Left lung (tissue), 10 donors: ENCODE measurements around the gene ADM2. TPM values are rescaled to one million over a fixed set of nuclear protein-coding genes. Genes with fewer than 3 reads are reported as not detected.
A peak's percentile ranks its signal among the peaks of the same experiment; 100 is the strongest.

Experiments
- ATAC-seq: fragments of 200-7000 bp; cut with Tn5 transposase; one replicate; pipeline ENCODE4 v1.9.1; 2020; ENCODE audit warnings: moderate library complexity
- DNase-seq, 4 donors: peaks; one replicate each; pipeline ENCODE4 v3.0.0-alpha.2; 2013 to 2020
- H3K27ac ChIP-seq, 2 donors: fragments of 200-600 bp; sonication (generic) in 1 of 2; one replicate each; pipeline versions ENCODE4 v1.5.0 to v1.8.0; 2020 to 2021
- H3K27me3 ChIP-seq, 2 donors: fragments of 200-600 bp; sonication (generic) in 1 of 2; one replicate each; pipeline versions ENCODE4 v1.5.0 to v1.8.0; 2020 to 2021
- H3K36me3 ChIP-seq, 2 donors: fragments of 200-600 bp; sonication (generic) in 1 of 2; one replicate each; pipeline versions ENCODE4 v1.5.0 to v1.8.0; 2020 to 2021
- H3K4me1 ChIP-seq, 2 donors: fragments of 200-600 bp; one replicate each; pipeline ENCODE4 v1.8.0; 2021
- H3K4me3 ChIP-seq, 2 donors: fragments of 200-600 bp; sonication (generic) in 1 of 2; one replicate each; pipeline versions ENCODE4 v1.5.0 to v1.8.0; 2020 to 2021; ENCODE audit warnings: mild to moderate bottlenecking in 1 of 2
- H3K9me3 ChIP-seq, 2 donors: fragments of 200-600 bp; sonication (generic) in 1 of 2; one replicate each; pipeline versions ENCODE4 v1.5.0 to v1.8.0; 2020 to 2021
- CTCF ChIP-seq, 2 donors: fragments of 200-600 bp; sonication (generic) in 1 of 2; IDR thresholded peaks; one replicate each; pipeline versions ENCODE4 v1.5.0 to v1.8.0; 2021; ENCODE audit warnings: antibody characterized with exemption in 2 of 2
- intact Hi-C, 2 donors: fragments of 100-400 bp; cut with DNase I; formaldehyde crosslinking; loops; one replicate each; pipeline versions ENCODE4 v1.11.2 to v1.14.2; 2022
- polyA plus RNA-seq, 6 donors: library from polyadenylated mRNA; unstranded; fragments of 120-200 nt; gene quantifications; one replicate each; pipeline ENCODE4 v1.2.1, GENCODE V29; 2013; ENCODE audit not compliant: insufficient read length in 6 of 6
- total RNA-seq, 2 donors: library from RNA; stranded (reverse); fragmentation: NEBNext Ultra II Directional; extraction: Animal tissue kit (Norgen Biotek cat#: 25700); gene quantifications; one replicate each; pipeline ENCODE4 v1.2.1, GENCODE V29; 2021
- donor health status: DM: no; HTN: yes; CAD: no.
- donor health status: DM: no; HTN: no; CAD: no.

The ADM2 gene
- total and polyA plus RNA-seq, 8 donors: 0.29 to 3.5 (median 0.65) TPM

- Histone ChIP-seq H3K27me3 (no peaks in the 10 kb centered on the region), H3K4me1 (peaks cover 19 to 46% of the 10 kb centered on the region in 2 donors), H3K9me3 (no peaks in the 10 kb centered on the region), H3K27ac (peak within 1 kb of the TSS; percentile 99), H3K4me3 (peak within 1 kb of the TSS; percentile 85 to 86), H3K36me3 (peaks cover 0 to 61% of the 10 kb centered on the region in 2 donors)
- no peak for TF ChIP-seq CTCF (IDR thresholded peaks at IDR 0.05)
- ATAC-seq: peak; percentile 50
- peak; percentile 96 to 99 (median 98) for DNase-seq
- intact Hi-C loops: no loop called here
Observed at GRCh38 chr22:50525104-50525857, 43.9 kb downstream of the ADM2 start, which contains the start of gene SCO2. Gene SCO2 (minus strand): TSS chr22:50525598. CDS start chr22:50524411, 1,187 bp downstream.

GRCh38 chr22:50525858-50526107, 44.4 kb downstream of the ADM2 start:
- peaks cover 19 to 46% of the 10 kb centered on the region in 2 donors for H3K4me1 ChIP-seq
- peak overlapping the region; percentile 99 for H3K27ac ChIP-seq
- H3K9me3 ChIP-seq: no peaks in the 10 kb centered on the region
- H3K36me3 ChIP-seq: peaks cover 0 to 56% of the 10 kb centered on the region in 2 donors
- DNase-seq (no peak), ATAC-seq (peak; percentile 4)
- intact Hi-C loops: no loop called here
- H3K27me3 ChIP-seq: no peaks in the 10 kb centered on the region
- TF ChIP-seq CTCF (IDR thresholded peaks at IDR 0.05): no peak
- peak overlapping the region; percentile 85 to 86 for H3K4me3 ChIP-seq

- no peaks in the 10 kb centered on the region for H3K9me3 ChIP-seq
- H3K4me3 ChIP-seq: peak overlapping the region; percentile 85 to 86
- ATAC-seq (peak; percentile 30), DNase-seq (peak; percentile 75 to 97 (median 88))
- peaks cover 19 to 46% of the 10 kb centered on the region in 2 donors for H3K4me1 ChIP-seq
- peak overlapping the region; percentile 99 for H3K27ac ChIP-seq
- H3K36me3 ChIP-seq: peaks cover 0 to 51% of the 10 kb centered on the region in 2 donors
- TF ChIP-seq CTCF (IDR thresholded peaks at IDR 0.05): peak; percentile 54 to 91
- no peaks in the 10 kb centered on the region for H3K27me3 ChIP-seq
- intact Hi-C loops: no loop called here
Observed at GRCh38 chr22:50526108-50526833, 44.9 kb downstream of the ADM2 start.

- intact Hi-C loops: no loop called here
- peaks cover 0 to 42% of the 10 kb centered on the region in 2 donors for H3K36me3 ChIP-seq
- peak overlapping the region; percentile 85 to 86 for H3K4me3 ChIP-seq
- TF ChIP-seq CTCF (IDR thresholded peaks at IDR 0.05): no peak
- DNase-seq: peak in 2 of 4 donors; percentile 88 to 91
- no peaks in the 10 kb centered on the region for H3K9me3 ChIP-seq
- peaks cover 19 to 48% of the 10 kb centered on the region in 2 donors for H3K4me1 ChIP-seq
- H3K27me3 ChIP-seq: no peaks in the 10 kb centered on the region
- peak; percentile 22 for ATAC-seq
- peak overlapping the region; percentile 99 for H3K27ac ChIP-seq
Observed at GRCh38 chr22:50526834-50527801, 45.8 kb downstream of the ADM2 start.
